Calu3 (cell line): ENCODE results near the gene HTRA1. TPM values are rescaled to one million over a fixed set of nuclear protein-coding genes. Genes with fewer than 3 reads are reported as not detected.

Experiments used
- BruUV-seq: library from RNA; stranded (reverse); fragments of 400-500 nt; replicated peaks from 2 replicates; lab custom pipeline; 2021; lab: Mats Ljungman, UMichigan
- CTCF ChIA-PET: fragments of 300-600 bp; sonication (Branson Sonifier 250); formaldehyde crosslinking; loops from one replicate; lab custom pipeline; 2022; ENCODE audit warnings: antibody characterized with exemption; lab: Charles Lee
- DNase-seq: peaks from one replicate; pipeline ENCODE4 v3.0.0; 2022
- H3K27ac Mint-ChIP-seq: one replicate; pipeline ENCODE4 v1.8.0; 2022; ENCODE audit warnings: mixed read lengths; ENCODE audit not compliant: unreplicated experiment
- H3K27me3 Mint-ChIP-seq: one replicate; pipeline ENCODE4 v1.8.0; 2022; ENCODE audit warnings: mixed read lengths; ENCODE audit not compliant: unreplicated experiment
- H3K36me3 Mint-ChIP-seq: one replicate; pipeline ENCODE4 v1.8.0; 2022; ENCODE audit warnings: mild to moderate bottlenecking, moderate library complexity, mixed read lengths; ENCODE audit not compliant: insufficient read depth, unreplicated experiment
- H3K4me1 Mint-ChIP-seq: one replicate; pipeline ENCODE4 v1.8.0; 2022; ENCODE audit warnings: mild to moderate bottlenecking, low read depth, mixed read lengths; ENCODE audit not compliant: unreplicated experiment
- H3K4me3 Mint-ChIP-seq: one replicate; pipeline ENCODE4 v1.8.0; 2022; ENCODE audit warnings: mild to moderate bottlenecking, low read depth, moderate library complexity, mixed read lengths; ENCODE audit not compliant: unreplicated experiment
- H3K9me3 Mint-ChIP-seq: one replicate; pipeline ENCODE4 v1.8.0; 2022; ENCODE audit warnings: low read depth, mixed read lengths; ENCODE audit not compliant: unreplicated experiment
- intact Hi-C: fragments of 100-400 bp; cut with micrococcal nuclease; formaldehyde crosslinking; loops from one replicate; pipeline ENCODE4 v1.10.0; 2022; ENCODE audit not compliant: unreplicated experiment
- microRNA-seq: library from miRNA; unstranded; fragments of <30 nt; microRNA quantifications from one replicate; pipeline ENCODE4 v1.2.0, GENCODE V29; 2022
- total RNA-seq: library from RNA; stranded (reverse); gene quantifications from 2 replicates; pipeline ENCODE4 v1.2.3, GENCODE V29; 2022
- TF ChIP-seq, protein P1 (sequence below): fragments of 200-600 bp; IDR thresholded peaks from one replicate; pipeline ENCODE4 v1.8.0; 2022; ENCODE audit warnings: antibody characterized with exemption; ENCODE audit not compliant: unreplicated experiment

HTRA1 gene
- total RNA-seq, 1 experiment from 2014 or later = 1.3 TPM

GRCh38 chr10:122561212-122561611, 99.9 kb downstream of the HTRA1 start:
- peak overlapping the region; percentile 33 for H3K27ac Mint-ChIP-seq
- no peaks in the 10 kb centered on the region for H3K36me3 Mint-ChIP-seq
- CTCF ChIA-PET = no interaction called here
- BruUV-seq = no TSS peak
- H3K4me3 Mint-ChIP-seq = no peak overlapping the region
- TF ChIP-seq, protein P1, sequence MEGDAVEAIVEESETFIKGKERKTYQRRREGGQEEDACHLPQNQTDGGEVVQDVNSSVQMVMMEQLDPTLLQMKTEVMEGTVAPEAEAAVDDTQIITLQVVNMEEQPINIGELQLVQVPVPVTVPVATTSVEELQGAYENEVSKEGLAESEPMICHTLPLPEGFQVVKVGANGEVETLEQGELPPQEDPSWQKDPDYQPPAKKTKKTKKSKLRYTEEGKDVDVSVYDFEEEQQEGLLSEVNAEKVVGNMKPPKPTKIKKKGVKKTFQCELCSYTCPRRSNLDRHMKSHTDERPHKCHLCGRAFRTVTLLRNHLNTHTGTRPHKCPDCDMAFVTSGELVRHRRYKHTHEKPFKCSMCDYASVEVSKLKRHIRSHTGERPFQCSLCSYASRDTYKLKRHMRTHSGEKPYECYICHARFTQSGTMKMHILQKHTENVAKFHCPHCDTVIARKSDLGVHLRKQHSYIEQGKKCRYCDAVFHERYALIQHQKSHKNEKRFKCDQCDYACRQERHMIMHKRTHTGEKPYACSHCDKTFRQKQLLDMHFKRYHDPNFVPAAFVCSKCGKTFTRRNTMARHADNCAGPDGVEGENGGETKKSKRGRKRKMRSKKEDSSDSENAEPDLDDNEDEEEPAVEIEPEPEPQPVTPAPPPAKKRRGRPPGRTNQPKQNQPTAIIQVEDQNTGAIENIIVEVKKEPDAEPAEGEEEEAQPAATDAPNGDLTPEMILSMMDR = no peak
- H3K9me3 Mint-ChIP-seq = no peaks in the 10 kb centered on the region
- peaks cover 39% of the 10 kb centered on the region for H3K4me1 Mint-ChIP-seq
- intact Hi-C loops = loop anchor here (10.0 kb wide), 1 partner anchor 116 kb away; no protein-coding TSS in a partner anchor
- H3K27me3 Mint-ChIP-seq = peaks cover 26% of the 10 kb centered on the region
- DNase-seq = no peak

DNA sequence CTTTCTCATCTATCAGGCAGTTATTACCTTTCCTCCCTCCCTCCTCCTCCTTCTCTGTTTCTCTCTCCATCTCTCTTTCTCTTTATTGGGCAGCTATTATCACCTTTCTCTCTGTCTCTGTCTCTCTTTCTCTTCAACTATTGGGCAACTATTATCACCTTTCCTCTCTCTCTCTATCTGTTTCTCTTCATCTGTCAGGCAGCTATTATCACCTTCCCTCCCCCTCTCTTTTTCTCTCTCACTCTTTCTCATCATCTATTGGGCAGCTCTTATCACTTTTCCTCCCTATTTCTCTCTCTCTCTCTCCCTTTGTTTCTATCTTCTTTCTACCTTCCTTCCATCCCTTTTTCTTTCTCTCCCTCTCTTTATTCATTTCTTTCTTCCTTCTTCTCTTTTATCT, 100.4 kb downstream of the HTRA1 start:
- Mint-ChIP-seq H3K27ac (peak overlapping the region; percentile 33), H3K36me3 (no peaks in the 10 kb centered on the region), H3K27me3 (peaks cover 20% of the 10 kb centered on the region), H3K4me3 (no peak overlapping the region), H3K4me1 (peaks cover 39% of the 10 kb centered on the region), H3K9me3 (no peaks in the 10 kb centered on the region)
- CTCF ChIA-PET = no interaction called here
- TF ChIP-seq, protein P1 = no peak
- DNase-seq = no peak
- no TSS peak for BruUV-seq
- intact Hi-C loops = loop anchor here (10.0 kb wide), 1 partner anchor 117 kb away; no protein-coding TSS in a partner anchor

Small RNA genes within 50 kb of the gene (microRNA-seq; reads per million reads assigned to microRNA genes)
- gene MIR3941 = 1.8 reads per million

Other genes with a start within 250 kb of the HTRA1 start
- gene BTBD16, start 190.3 kb upstream of the HTRA1 start, total RNA-seq = 0.35 TPM in 1 of 2 replicates, not detected in the other
- 29.4 and 31.0 TPM in 2 replicates for gene PLEKHA1, start 86.8 kb upstream of the HTRA1 start, total RNA-seq
- gene ARMS2, start 6.9 kb upstream of the HTRA1 start, total RNA-seq = not detected in 2 replicates
- 4.6 and 10.0 TPM in 2 replicates for gene DMBT1, start 99.2 kb downstream of the HTRA1 start, total RNA-seq
- not detected in 2 replicates for gene C10orf120, start 238.3 kb downstream of the HTRA1 start, total RNA-seq